HG03095 (cell line): ENCODE data around the gene RPL6.
"Not testable (repeated sequence)": the region's sequence is repeated elsewhere in the genome, so short reads cannot be mapped to it uniquely, and the experiment has no call there.

Experiments
- ATAC-seq: cut with Tn5 transposase; IDR thresholded peaks from one replicate; pipeline ENCODE4 v1.9.1; 2021; ENCODE audit warnings: moderate library complexity; ENCODE audit not compliant: unreplicated experiment

RPL6 gene

GRCh38 chr12:112420740-112421139, 11.3 kb upstream of the RPL6 start:
- ATAC-seq, result no peak

GRCh38 chr12:112419297-112420133, 10.1 kb upstream of the RPL6 start:
- no peak for ATAC-seq

GRCh38 chr12:112418608-112419296, 9.3 kb upstream of the RPL6 start, which contains the start of gene PTPN11:
Gene PTPN11, plus strand, starts transcription at chr12:112418947. Its CDS starts 165 bp downstream, at chr12:112419112.
- peak; percentile 65 for ATAC-seq

GRCh38 chr12:112418273-112418607, 8.8 kb upstream of the RPL6 start:
- ATAC-seq, result no peak

GRCh38 chr12:112415457-112415856, 6.1 kb upstream of the RPL6 start:
- ATAC-seq, result not testable (repeated sequence)

GRCh38 chr12:112413855-112414625, 4.6 kb upstream of the RPL6 start:
- no peak for ATAC-seq

- ATAC-seq, result no peak
Measured at GRCh38 chr12:112409906-112410244, 470 bp upstream of the RPL6 start.

GRCh38 chr12:112408621-112409020, 784 bp downstream of the RPL6 start:
- ATAC-seq, result no peak

- ATAC-seq, result not testable (repeated sequence)
Measured at GRCh38 chr12:112407683-112408082, 1.7 kb downstream of the RPL6 start.

GRCh38 chr12:112406519-112407488, 2.6 kb downstream of the RPL6 start:
- ATAC-seq, result no peak

GRCh38 chr12:112401903-112402498, 7.4 kb downstream of the RPL6 start:
- ATAC-seq, result no peak

- no peak for ATAC-seq
Measured at GRCh38 chr12:112401054-112401453, 8.4 kb downstream of the RPL6 start.

GRCh38 chr12:112393328-112393727, 16.1 kb downstream of the RPL6 start:
- no peak for ATAC-seq

GRCh38 chr12:112389922-112390654, 19.3 kb downstream of the RPL6 start:
- ATAC-seq, result not testable (repeated sequence)

GRCh38 chr12:112389228-112389627, 20.2 kb downstream of the RPL6 start:
- ATAC-seq, result no peak

GRCh38 chr12:112386726-112387125, 22.7 kb downstream of the RPL6 start:
- no peak for ATAC-seq

- no peak for ATAC-seq
Measured at GRCh38 chr12:112382866-112383265, 26.5 kb downstream of the RPL6 start.

GRCh38 chr12:112381883-112382796, 27.3 kb downstream of the RPL6 start, which contains the start of gene HECTD4:
Gene HECTD4, minus strand, starts transcription at chr12:112382431. Its CDS starts 303 bp downstream, at chr12:112382128.
- ATAC-seq, result peak; percentile 88
